Caki2 (cell line): ENCODE data around the gene CYFIP2. TPM values are rescaled to one million over a fixed set of nuclear protein-coding genes. Genes with fewer than 3 reads are reported as not detected.

Experiments
- DNase-seq: peaks from one replicate; pipeline ENCODE4 v3.0.0-alpha.2; 2015; ENCODE audit warnings: low read depth
- in situ Hi-C: cut with HindIII; loops from 2 replicates; pipeline ENCODE4 v1.10.0; 2016; ENCODE audit warnings: low sequenced_read_pairs, low pct_unique_long_range_greater_than_20kb, mixed read lengths
- total RNA-seq: library from RNA; depleted of rRNA; stranded (reverse); fragments of >200 nt; shearing (Covaris generic); gene quantifications from 2 replicates; pipeline ENCODE4 v1.2.3, GENCODE V29; 2014; ENCODE audit warnings: low replicate concordance

The CYFIP2 gene
- total RNA-seq, 1 experiment from 2014 or later, result 40.4 TPM

GRCh38 chr5:157343842-157344790 is 78.2 kb downstream of the CYFIP2 start:
- in situ Hi-C loops, result loop anchor here (25.0 kb wide), 1 partner anchor 143 kb away; no protein-coding TSS in a partner anchor

GRCh38 chr5:157345067-157345466 is 79.1 kb downstream of the CYFIP2 start:
- in situ Hi-C loops, result loop anchor here (25.0 kb wide), 1 partner anchor 142 kb away; no protein-coding TSS in a partner anchor
- DNase-seq, result no peak

More at GRCh38 chr5:157343842-157344790, 78.2 kb downstream of the CYFIP2 start:
- DNase-seq, result peak; percentile 74

GRCh38 chr5:157345485-157345884 is 79.6 kb downstream of the CYFIP2 start:
- DNase-seq, result no peak
- in situ Hi-C loops, result loop anchor here (25.0 kb wide), 1 partner anchor 142 kb away; no protein-coding TSS in a partner anchor

- in situ Hi-C loops, result loop anchor here (25.0 kb wide), 1 partner anchor 140 kb away; no protein-coding TSS in a partner anchor
Observed at GRCh38 chr5:157347301-157348048, 81.6 kb downstream of the CYFIP2 start.

GRCh38 chr5:157348049-157348400 is 82.1 kb downstream of the CYFIP2 start:
- in situ Hi-C loops, result loop anchor here (25.0 kb wide), 1 partner anchor 139 kb away; no protein-coding TSS in a partner anchor

More at GRCh38 chr5:157347301-157348048, 81.6 kb downstream of the CYFIP2 start:
- no peak for DNase-seq

GRCh38 chr5:157350939-157351801 is 85.2 kb downstream of the CYFIP2 start:
- no peak for DNase-seq
- in situ Hi-C loops, result no loop called here

More at GRCh38 chr5:157348049-157348400, 82.1 kb downstream of the CYFIP2 start:
- no peak for DNase-seq

GRCh38 chr5:157351802-157352092 is 85.8 kb downstream of the CYFIP2 start:
- in situ Hi-C loops, result no loop called here
- DNase-seq, result no peak

- in situ Hi-C loops, result no loop called here
- DNase-seq, result no peak
Observed at GRCh38 chr5:157352756-157353340, 86.9 kb downstream of the CYFIP2 start.

- DNase-seq, result no peak
- in situ Hi-C loops, result no loop called here
Observed at GRCh38 chr5:157354800-157355199, 88.9 kb downstream of the CYFIP2 start.

GRCh38 chr5:157356576-157356975 is 90.7 kb downstream of the CYFIP2 start:
- no peak for DNase-seq
- in situ Hi-C loops, result no loop called here

GRCh38 chr5:157357823-157358222 is 91.9 kb downstream of the CYFIP2 start:
- in situ Hi-C loops, result no loop called here
- DNase-seq, result no peak

- in situ Hi-C loops, result no loop called here
- DNase-seq, result no peak
Observed at GRCh38 chr5:157358871-157359270, 92.9 kb downstream of the CYFIP2 start.

GRCh38 chr5:157359356-157360055 is 93.6 kb downstream of the CYFIP2 start:
- no peak for DNase-seq
- in situ Hi-C loops, result no loop called here

GRCh38 chr5:157362012-157362411 is 96.1 kb downstream of the CYFIP2 start:
- in situ Hi-C loops, result no loop called here

GRCh38 chr5:157362502-157362901 is 96.6 kb downstream of the CYFIP2 start:
- in situ Hi-C loops, result no loop called here
- DNase-seq, result no peak

More at GRCh38 chr5:157362012-157362411, 96.1 kb downstream of the CYFIP2 start:
- DNase-seq, result no peak

- DNase-seq, result no peak
- in situ Hi-C loops, result no loop called here
Observed at GRCh38 chr5:157362982-157363381, 97.1 kb downstream of the CYFIP2 start.

- in situ Hi-C loops, result no loop called here
- DNase-seq, result no peak
Observed at GRCh38 chr5:157365732-157366131, 99.8 kb downstream of the CYFIP2 start.
